Common myeloid progenitor, CD34-positive (primary cell): Measurements from ENCODE around the gene VIM.
A peak's percentile ranks its signal among the peaks of the same experiment; 100 is the strongest.

Experiments
- CTCF ChIA-PET: fragments of 350-600 bp; sonication (Branson Sonifier 250); formaldehyde crosslinking; loops from one replicate; lab custom pipeline; 2021; ENCODE audit warnings: antibody characterized with exemption; lab: Charles Lee
- POLR2A ChIA-PET: fragments of 350-600 bp; sonication (Branson Sonifier 250); formaldehyde crosslinking; loops from one replicate; lab custom pipeline; 2021; ENCODE audit warnings: antibody characterized with exemption; lab: Charles Lee
- DNase-seq, 3 donors: peaks; one replicate each; pipeline versions ENCODE4 v3.0.0 to v3.0.0-alpha.2; 2013
- H3K27ac ChIP-seq, 2 experiments: 1 replicate in 1 of 2; 2 replicates in 1 of 2; pipeline ENCODE4 v1.7.0; 2013; ENCODE audit warnings: inconsistent platforms in 2 of 2, low read length in 2 of 2, mild to moderate bottlenecking in 2 of 2, low read depth in 1 of 2, moderate library complexity in 1 of 2; ENCODE audit not compliant: severe bottlenecking in 2 of 2, insufficient read depth in 1 of 2, poor library complexity in 1 of 2
- H3K27me3 ChIP-seq, 5 experiments: replicated peaks in 2 of 5; 1 replicate in 3 of 5; 2 replicates in 2 of 5; pipeline versions ENCODE4 v1.6.1 to v1.7.0; 2013; ENCODE audit warnings: low read length in 4 of 5, mild to moderate bottlenecking in 2 of 5, moderate library complexity in 2 of 5, inconsistent platforms in 1 of 5; ENCODE audit not compliant: insufficient read depth in 5 of 5, control insufficient read depth in 4 of 5
- H3K36me3 ChIP-seq, 4 experiments: 1 replicate in 2 of 4; 2 replicates in 2 of 4; pipeline versions ENCODE4 v1.6.1 to v1.7.0; 2013; ENCODE audit warnings: low read length in 3 of 4, control low read depth in 1 of 4, mild to moderate bottlenecking in 1 of 4; ENCODE audit not compliant: control insufficient read depth in 4 of 4, insufficient read depth in 4 of 4
- H3K4me1 ChIP-seq, 4 experiments: 1 replicate in 3 of 4; 2 replicates in 1 of 4; pipeline versions ENCODE4 v1.6.1 to v1.7.1; 2013; ENCODE audit warnings: low read length in 3 of 4, mild to moderate bottlenecking in 3 of 4, control low read depth in 1 of 4, inconsistent platforms in 1 of 4, moderate library complexity in 1 of 4; ENCODE audit not compliant: control insufficient read depth in 4 of 4, insufficient read depth in 4 of 4; ENCODE audit errors: control extremely low read depth in 1 of 4
- H3K4me3 ChIP-seq, 7 experiments: 1 replicate in 4 of 7; 2 replicates in 3 of 7; pipeline versions ENCODE4 v1.5.1 to v1.7.0; 2013; ENCODE audit warnings: mild to moderate bottlenecking in 7 of 7, low read length in 6 of 7, moderate library complexity in 6 of 7, inconsistent platforms in 2 of 7, low read depth in 2 of 7, control low read depth in 1 of 7; ENCODE audit not compliant: insufficient read depth in 4 of 7, control insufficient read depth in 1 of 7; ENCODE audit errors: extremely low read depth in 1 of 7
- H3K9me3 ChIP-seq, 5 experiments: 1 replicate in 4 of 5; 2 replicates in 1 of 5; pipeline versions ENCODE4 v1.6.1 to v1.7.1; 2013; ENCODE audit warnings: low read length in 4 of 5, mild to moderate bottlenecking in 2 of 5, inconsistent platforms in 1 of 5, low read depth in 1 of 5, moderate library complexity in 1 of 5; ENCODE audit not compliant: control insufficient read depth in 4 of 5, insufficient read depth in 2 of 5; ENCODE audit errors: control extremely low read depth in 1 of 5
- WGBS: methylation state at CpG from one replicate; pipeline ENCODE4 v1.1.5; 2013; ENCODE audit not compliant: insufficient coverage; 5-methylcytosine and 5-hydroxymethylcytosine counted together

The VIM gene

DNA sequence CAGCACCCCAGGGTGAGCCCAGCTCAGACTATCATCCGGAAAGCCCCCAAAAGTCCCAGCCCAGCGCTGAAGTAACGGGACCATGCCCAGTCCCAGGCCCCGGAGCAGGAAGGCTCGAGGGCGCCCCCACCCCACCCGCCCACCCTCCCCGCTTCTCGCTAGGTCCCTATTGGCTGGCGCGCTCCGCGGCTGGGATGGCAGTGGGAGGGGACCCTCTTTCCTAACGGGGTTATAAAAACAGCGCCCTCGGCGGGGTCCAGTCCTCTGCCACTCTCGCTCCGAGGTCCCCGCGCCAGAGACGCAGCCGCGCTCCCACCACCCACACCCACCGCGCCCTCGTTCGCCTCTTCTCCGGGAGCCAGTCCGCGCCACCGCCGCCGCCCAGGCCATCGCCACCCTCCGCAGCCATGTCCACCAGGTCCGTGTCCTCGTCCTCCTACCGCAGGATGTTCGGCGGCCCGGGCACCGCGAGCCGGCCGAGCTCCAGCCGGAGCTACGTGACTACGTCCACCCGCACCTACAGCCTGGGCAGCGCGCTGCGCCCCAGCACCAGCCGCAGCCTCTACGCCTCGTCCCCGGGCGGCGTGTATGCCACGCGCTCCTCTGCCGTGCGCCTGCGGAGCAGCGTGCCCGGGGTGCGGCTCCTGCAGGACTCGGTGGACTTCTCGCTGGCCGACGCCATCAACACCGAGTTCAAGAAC is 1.1 kb downstream of the VIM start:
- ChIA-PET POLR2A (interaction anchor here (0.6 to 4.6 kb wide), 14 partner anchors 8 to 261 kb away, joined by 3 to 72 read pairs (median 4); partner anchors contain the start of gene TRDMT1), CTCF (interaction anchor here (0.6 to 8.0 kb wide), 14 partner anchors 13 to 385 kb away, joined by 3 to 36 read pairs (median 4); partner anchors contain the start of gene TRDMT1)
- Histone ChIP-seq H3K4me3 (peak overlapping the region; percentile 91 to 98 (median 93)), H3K27me3 (no peaks in the 10 kb centered on the region), H3K9me3 (no peaks in the 10 kb centered on the region), H3K36me3 (peaks cover 17 to 44% (median 26%) of the 10 kb centered on the region in 4 experiments), H3K27ac (peak overlapping the region; percentile 93 to 94), H3K4me1 (peaks cover 15 to 41% (median 30%) of the 10 kb centered on the region in 4 experiments)
- 0% methylated on average over 65 of the region's 72 CpGs for WGBS
- DNase-seq: peak; percentile 82 to 92 (median 92)

DNA sequence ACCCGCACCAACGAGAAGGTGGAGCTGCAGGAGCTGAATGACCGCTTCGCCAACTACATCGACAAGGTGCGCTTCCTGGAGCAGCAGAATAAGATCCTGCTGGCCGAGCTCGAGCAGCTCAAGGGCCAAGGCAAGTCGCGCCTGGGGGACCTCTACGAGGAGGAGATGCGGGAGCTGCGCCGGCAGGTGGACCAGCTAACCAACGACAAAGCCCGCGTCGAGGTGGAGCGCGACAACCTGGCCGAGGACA is 1.6 kb downstream of the VIM start:
- ChIA-PET POLR2A (interaction anchor here (1.0 to 4.6 kb wide), 10 partner anchors 9 to 261 kb away, joined by 3 to 72 read pairs (median 6); partner anchors contain the start of gene TRDMT1), CTCF (interaction anchor here (0.7 to 8.0 kb wide), 10 partner anchors 16 to 385 kb away, joined by 3 to 36 read pairs (median 4); partner anchors contain the start of gene TRDMT1)
- Histone ChIP-seq H3K27ac (peak overlapping the region; percentile 93 to 94), H3K9me3 (no peaks in the 10 kb centered on the region), H3K4me3 (peak overlapping the region; percentile 82 to 98 (median 93)), H3K36me3 (peaks cover 21 to 49% (median 30%) of the 10 kb centered on the region in 4 experiments), H3K27me3 (no peaks in the 10 kb centered on the region), H3K4me1 (peaks cover 15 to 41% (median 30%) of the 10 kb centered on the region in 4 experiments)
- no peak for DNase-seq
- under 1% methylated on average over 21 of the region's 21 CpGs for WGBS

DNA sequence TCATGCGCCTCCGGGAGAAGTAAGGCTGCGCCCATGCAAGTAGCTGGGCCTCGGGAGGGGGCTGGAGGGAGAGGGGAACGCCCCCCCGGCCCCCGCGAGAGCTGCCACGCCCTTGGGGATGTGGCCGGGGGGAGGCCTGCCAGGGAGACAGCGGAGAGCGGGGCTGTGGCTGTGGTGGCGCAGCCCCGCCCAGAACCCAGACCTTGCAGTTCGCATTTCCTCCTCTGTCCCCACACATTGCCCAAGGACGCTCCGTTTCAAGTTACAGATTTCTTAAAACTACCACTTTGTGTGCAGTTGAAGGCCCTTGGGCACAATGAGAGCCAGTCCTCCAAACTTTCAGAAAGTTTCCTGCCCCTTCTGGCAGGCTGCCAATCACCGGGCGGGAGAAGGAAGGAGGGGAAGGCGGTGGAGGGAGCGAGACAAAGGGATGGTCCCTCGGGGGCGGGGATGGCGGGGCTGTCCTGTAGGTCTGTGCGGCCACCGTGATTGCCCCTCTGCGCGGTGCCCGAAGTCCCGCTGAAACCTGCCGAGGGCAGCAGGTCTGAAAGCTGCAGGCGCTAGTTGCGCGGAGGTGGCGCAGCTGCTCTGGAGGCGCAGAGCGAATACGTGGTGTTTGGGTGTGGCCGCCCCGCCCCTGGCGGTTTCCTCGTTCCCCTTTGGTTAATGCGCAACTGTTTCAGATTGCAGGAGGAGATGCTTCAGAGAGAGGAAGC is 2.1 kb downstream of the VIM start:
- peak; percentile 73 to 90 (median 88) for DNase-seq
- Histone ChIP-seq H3K4me3 (peak overlapping the region; percentile 82 to 98 (median 93)), H3K4me1 (peaks cover 15 to 41% (median 30%) of the 10 kb centered on the region in 4 experiments), H3K9me3 (no peaks in the 10 kb centered on the region), H3K27ac (peak overlapping the region; percentile 93 to 94), H3K36me3 (peaks cover 26 to 54% (median 35%) of the 10 kb centered on the region in 4 experiments), H3K27me3 (no peaks in the 10 kb centered on the region)
- WGBS: 0% methylated on average over 32 of the region's 43 CpGs
- ChIA-PET POLR2A (interaction anchor here (0.6 to 4.6 kb wide), 12 partner anchors 8 to 328 kb away, joined by 3 to 72 read pairs (median 4); partner anchors contain the start of gene TRDMT1), CTCF (interaction anchor here (0.7 to 8.0 kb wide), 15 partner anchors 14 to 386 kb away, joined by 3 to 36 read pairs (median 4); partner anchors contain the start of gene TRDMT1)

DNA sequence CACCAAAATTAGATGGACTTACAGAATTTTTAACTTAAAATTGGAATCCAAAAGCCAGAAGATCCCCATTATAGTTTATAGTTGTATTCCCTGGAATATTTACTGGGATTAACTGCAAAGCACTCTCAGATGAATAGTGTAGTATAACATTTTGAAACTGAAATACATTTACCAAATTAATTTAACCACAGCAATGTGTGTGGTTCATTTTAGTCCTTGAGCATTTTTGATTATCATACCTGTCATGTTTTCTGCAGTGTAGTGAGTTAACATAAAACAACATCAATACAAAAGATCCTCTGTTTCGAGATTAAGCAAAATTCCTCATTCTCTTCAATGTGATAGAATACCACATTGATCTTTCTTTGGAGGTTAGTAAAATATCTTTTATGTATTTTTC is 3.7 kb downstream of the VIM start:
- Histone ChIP-seq H3K27me3 (no peaks in the 10 kb centered on the region), H3K27ac (peak overlapping the region in 1 of 2 experiments; percentile 94), H3K36me3 (peaks cover 39 to 70% (median 50%) of the 10 kb centered on the region in 4 experiments), H3K4me1 (peaks cover 15 to 36% (median 23%) of the 10 kb centered on the region in 4 experiments), H3K9me3 (no peaks in the 10 kb centered on the region), H3K4me3 (peak overlapping the region in 4 of 7 experiments; percentile 93 to 98 (median 98))
- POLR2A ChIA-PET: interaction anchor here (1.8 to 4.6 kb wide), 2 partner anchors 16 to 26 kb away, joined by 5 to 33 read pairs; no protein-coding TSS in a partner anchor
- WGBS: no CpG with 5 or more reads among the region's 1 CpG
- DNase-seq: peak in 2 of 3 donors; percentile 13 to 20
- CTCF ChIA-PET: interaction anchor here (1.2 to 1.4 kb wide), 3 partner anchors 32 to 234 kb away, joined by 3 to 5 read pairs (median 3); no protein-coding TSS in a partner anchor

DNA sequence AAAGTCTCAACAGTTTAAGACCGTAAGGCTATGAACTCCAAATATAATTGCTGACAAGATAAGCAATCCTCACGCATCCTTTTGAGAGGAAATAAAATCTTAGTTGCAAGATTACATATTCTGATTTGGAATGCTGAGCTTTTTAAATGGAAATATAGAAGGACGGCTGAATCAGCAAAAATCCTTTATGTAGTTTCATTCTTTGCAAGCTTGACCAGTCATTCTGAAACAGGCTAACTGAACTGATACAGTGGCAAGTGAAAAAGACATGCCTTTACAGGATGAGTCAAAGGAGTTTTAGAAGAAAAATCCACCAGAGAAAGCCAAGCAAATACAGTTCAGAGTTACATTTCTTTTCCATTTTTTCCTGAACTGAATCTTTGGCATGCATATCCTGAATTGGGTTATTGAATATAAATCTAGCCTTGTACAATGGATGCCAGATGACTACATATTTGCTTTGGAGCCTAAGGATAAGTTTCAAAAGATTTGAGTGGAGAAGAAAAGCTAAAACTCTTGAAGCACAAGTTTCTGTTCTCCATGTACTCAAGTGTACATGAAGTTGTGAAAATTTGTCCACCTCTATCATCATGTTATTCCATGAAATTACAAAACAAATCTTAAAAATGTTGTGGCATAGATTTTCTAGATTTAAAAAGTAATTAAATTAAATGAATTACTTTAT is 4.4 kb downstream of the VIM start:
- Histone ChIP-seq H3K36me3 (peaks cover 39 to 77% (median 53%) of the 10 kb centered on the region in 4 experiments), H3K27ac (no peak overlapping the region), H3K27me3 (no peaks in the 10 kb centered on the region), H3K4me1 (peaks cover 12 to 30% (median 18%) of the 10 kb centered on the region in 4 experiments), H3K9me3 (no peaks in the 10 kb centered on the region), H3K4me3 (peak overlapping the region in 3 of 7 experiments; percentile 93 to 98 (median 97))
- DNase-seq: peak in 2 of 3 donors; percentile 41 to 42
- POLR2A ChIA-PET: interaction anchor here (0.6 to 2.2 kb wide), 4 partner anchors 26 to 415 kb away, joined by 3 to 9 read pairs (median 4); partner anchors contain the start of genes RSU1 and TRDMT1
- 100% methylated on average over 1 of the region's 3 CpGs for WGBS
- CTCF ChIA-PET: interaction anchor here (1.2 to 1.6 kb wide), 4 partner anchors 31 to 343 kb away, joined by 3 to 5 read pairs (median 3); partner anchors contain the start of gene TRDMT1
